SK-N-SH (cell line): ENCODE measurements around the gene TLN1.

ENCODE experiments used
- ELF1 ChIP-seq: IDR thresholded peaks from 2 replicates; pipeline ENCODE4 v1.4.0; 2012
- EZH2phosphoT487 ChIP-seq: fragments of 200-600 bp; sonication (generic); IDR thresholded peaks from 2 replicates; pipeline ENCODE4 v1.6.1; 2017; ENCODE audit warnings: low read depth, mixed run types, mild to moderate bottlenecking, antibody characterized with exemption, moderate library complexity, borderline replicate concordance
- TF ChIP-seq, protein P1 (sequence below): fragments of 200-600 bp; sonication (generic); IDR thresholded peaks from 2 replicates; pipeline ENCODE4 v1.6.1; 2017; ENCODE audit warnings: antibody characterized with exemption, mild to moderate bottlenecking, moderate library complexity

DNA sequence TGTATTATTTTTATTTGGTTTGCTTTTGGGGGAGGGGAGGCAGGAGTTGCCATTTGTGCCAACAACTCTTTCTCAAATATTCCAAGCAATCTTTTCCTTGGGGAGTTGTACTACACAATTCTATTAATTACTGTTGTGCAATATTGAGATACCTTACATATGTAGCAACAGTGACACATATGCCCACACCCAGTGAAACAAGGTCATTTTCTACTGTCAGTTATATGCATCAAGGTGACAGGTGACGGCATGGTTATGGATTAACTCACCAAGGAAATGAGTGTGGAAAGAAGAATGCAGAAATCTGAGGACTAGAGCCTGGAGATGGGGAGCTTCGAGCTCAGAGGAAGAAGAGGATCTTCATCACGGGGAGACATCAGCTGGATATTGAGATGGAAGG, 39.9 kb upstream of the TLN1 start:
- no peak for TF ChIP-seq EZH2phosphoT487
- TF ChIP-seq, protein P1, sequence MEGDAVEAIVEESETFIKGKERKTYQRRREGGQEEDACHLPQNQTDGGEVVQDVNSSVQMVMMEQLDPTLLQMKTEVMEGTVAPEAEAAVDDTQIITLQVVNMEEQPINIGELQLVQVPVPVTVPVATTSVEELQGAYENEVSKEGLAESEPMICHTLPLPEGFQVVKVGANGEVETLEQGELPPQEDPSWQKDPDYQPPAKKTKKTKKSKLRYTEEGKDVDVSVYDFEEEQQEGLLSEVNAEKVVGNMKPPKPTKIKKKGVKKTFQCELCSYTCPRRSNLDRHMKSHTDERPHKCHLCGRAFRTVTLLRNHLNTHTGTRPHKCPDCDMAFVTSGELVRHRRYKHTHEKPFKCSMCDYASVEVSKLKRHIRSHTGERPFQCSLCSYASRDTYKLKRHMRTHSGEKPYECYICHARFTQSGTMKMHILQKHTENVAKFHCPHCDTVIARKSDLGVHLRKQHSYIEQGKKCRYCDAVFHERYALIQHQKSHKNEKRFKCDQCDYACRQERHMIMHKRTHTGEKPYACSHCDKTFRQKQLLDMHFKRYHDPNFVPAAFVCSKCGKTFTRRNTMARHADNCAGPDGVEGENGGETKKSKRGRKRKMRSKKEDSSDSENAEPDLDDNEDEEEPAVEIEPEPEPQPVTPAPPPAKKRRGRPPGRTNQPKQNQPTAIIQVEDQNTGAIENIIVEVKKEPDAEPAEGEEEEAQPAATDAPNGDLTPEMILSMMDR, result no peak
- no peak for TF ChIP-seq ELF1
